HEK293 (cell line): ENCODE measurements around the gene SYNGR4.

Experiments
- EGR2 ChIP-seq: fragments of 450-650 bp; formaldehyde crosslinking; IDR thresholded peaks from 2 replicates; pipeline ENCODE4 v1.5.1; 2016; ENCODE audit warnings: low read depth, missing biosample characterization, missing genetic modification characterization
- FEZF1 ChIP-seq: fragments of 450-650 bp; formaldehyde crosslinking; IDR thresholded peaks from 2 replicates; pipeline ENCODE4 v1.5.1; 2016; ENCODE audit warnings: missing biosample characterization, missing genetic modification characterization
- HIC1 ChIP-seq: fragments of 450-650 bp; formaldehyde crosslinking; IDR thresholded peaks from 2 replicates; pipeline ENCODE4 v1.5.1; 2016; ENCODE audit warnings: missing biosample characterization, missing genetic modification characterization
- PRDM4 ChIP-seq: fragments of 450-650 bp; formaldehyde crosslinking; IDR thresholded peaks from 2 replicates; pipeline ENCODE4 v1.5.1; 2017; ENCODE audit warnings: missing biosample characterization, missing genetic modification characterization
- SCRT2 ChIP-seq: fragments of 450-650 bp; formaldehyde crosslinking; IDR thresholded peaks from 2 replicates; pipeline ENCODE4 v1.5.1; 2016; ENCODE audit warnings: missing biosample characterization, missing genetic modification characterization
- SETDB1 ChIP-seq: IDR thresholded peaks from one replicate; pipeline ENCODE4 v1.6.1; 2017; ENCODE audit warnings: mild to moderate bottlenecking, low read length, moderate library complexity, mixed read lengths; ENCODE audit not compliant: insufficient read length
- SP2 ChIP-seq: fragments of 450-650 bp; formaldehyde crosslinking; IDR thresholded peaks from 2 replicates; pipeline ENCODE4 v1.5.1; 2016; ENCODE audit warnings: missing biosample characterization, missing genetic modification characterization
- SP7 ChIP-seq: fragments of 450-650 bp; formaldehyde crosslinking; IDR thresholded peaks from 2 replicates; pipeline ENCODE4 v1.5.1; 2016; ENCODE audit warnings: missing biosample characterization, missing genetic modification characterization
- ZBTB48 ChIP-seq: fragments of 450-650 bp; formaldehyde crosslinking; IDR thresholded peaks from 2 replicates; pipeline ENCODE4 v1.5.1; 2016; ENCODE audit warnings: missing biosample characterization, missing genetic modification characterization
- ZBTB8A ChIP-seq: fragments of 450-650 bp; formaldehyde crosslinking; IDR thresholded peaks from 2 replicates; pipeline ENCODE4 v1.5.1; 2016; ENCODE audit warnings: missing biosample characterization, missing genetic modification characterization
- ZNF112 ChIP-seq: fragments of 450-650 bp; formaldehyde crosslinking; IDR thresholded peaks from 2 replicates; pipeline ENCODE4 v1.5.0; 2017; ENCODE audit warnings: missing biosample characterization, missing genetic modification characterization
- ZNF132 ChIP-seq: fragments of 450-650 bp; formaldehyde crosslinking; IDR thresholded peaks from 2 replicates; pipeline ENCODE4 v1.5.1; 2017; ENCODE audit warnings: missing biosample characterization, missing genetic modification characterization, borderline replicate concordance
- ZNF155 ChIP-seq: fragments of 450-650 bp; formaldehyde crosslinking; IDR thresholded peaks from 2 replicates; pipeline ENCODE4 v1.5.1; 2016; ENCODE audit warnings: missing biosample characterization, missing genetic modification characterization
- ZNF202 ChIP-seq: fragments of 450-650 bp; formaldehyde crosslinking; IDR thresholded peaks from 2 replicates; pipeline ENCODE4 v1.5.1; 2016; ENCODE audit warnings: missing biosample characterization, missing genetic modification characterization, borderline replicate concordance
- ZNF223 ChIP-seq: fragments of 450-650 bp; formaldehyde crosslinking; IDR thresholded peaks from 2 replicates; pipeline ENCODE4 v1.5.1; 2016; ENCODE audit warnings: missing biosample characterization, missing genetic modification characterization
- ZNF23 ChIP-seq: fragments of 450-650 bp; formaldehyde crosslinking; IDR thresholded peaks from 2 replicates; pipeline ENCODE4 v1.5.1; 2016; ENCODE audit warnings: missing biosample characterization, missing genetic modification characterization, borderline replicate concordance
- ZNF239 ChIP-seq: fragments of 450-650 bp; formaldehyde crosslinking; IDR thresholded peaks from 2 replicates; pipeline ENCODE4 v1.5.1; 2016; ENCODE audit warnings: missing biosample characterization, missing genetic modification characterization
- ZNF292 ChIP-seq: fragments of 450-650 bp; formaldehyde crosslinking; IDR thresholded peaks from 2 replicates; pipeline ENCODE4 v1.5.1; 2016; ENCODE audit warnings: low read depth, missing biosample characterization, missing genetic modification characterization, borderline replicate concordance
- ZNF324 ChIP-seq: fragments of 450-650 bp; formaldehyde crosslinking; IDR thresholded peaks from 2 replicates; pipeline ENCODE4 v1.5.1; 2016; ENCODE audit warnings: missing biosample characterization, missing genetic modification characterization
- ZNF350 ChIP-seq: fragments of 450-650 bp; formaldehyde crosslinking; IDR thresholded peaks from 2 replicates; pipeline ENCODE4 v1.5.0; 2017; ENCODE audit warnings: missing biosample characterization, mild to moderate bottlenecking, missing genetic modification characterization
- ZNF426 ChIP-seq: fragments of 450-650 bp; formaldehyde crosslinking; IDR thresholded peaks from 2 replicates; pipeline ENCODE4 v1.5.1; 2017; ENCODE audit warnings: missing biosample characterization, missing genetic modification characterization, mild to moderate bottlenecking, inconsistent platforms, moderate library complexity
- ZNF488 ChIP-seq: fragments of 450-650 bp; formaldehyde crosslinking; IDR thresholded peaks from 2 replicates; pipeline ENCODE4 v1.5.1; 2016; ENCODE audit warnings: missing biosample characterization, missing genetic modification characterization
- ZNF514 ChIP-seq: fragments of 450-650 bp; formaldehyde crosslinking; IDR thresholded peaks from 2 replicates; pipeline ENCODE4 v1.5.1; 2016; ENCODE audit warnings: missing biosample characterization, missing genetic modification characterization
- ZNF664 ChIP-seq: fragments of 450-650 bp; formaldehyde crosslinking; IDR thresholded peaks from 2 replicates; pipeline ENCODE4 v1.5.1; 2016; ENCODE audit warnings: missing biosample characterization, missing genetic modification characterization
- ZNF707 ChIP-seq: fragments of 450-650 bp; formaldehyde crosslinking; IDR thresholded peaks from 2 replicates; pipeline ENCODE4 v1.5.1; 2016; ENCODE audit warnings: missing biosample characterization, missing genetic modification characterization
- ZNF768 ChIP-seq: fragments of 450-650 bp; formaldehyde crosslinking; IDR thresholded peaks from 2 replicates; pipeline ENCODE4 v1.5.1; 2018; ENCODE audit warnings: missing biosample characterization, mild to moderate bottlenecking, missing genetic modification characterization
- ZNF785 ChIP-seq: fragments of 450-650 bp; formaldehyde crosslinking; IDR thresholded peaks from 2 replicates; pipeline ENCODE4 v1.5.1; 2016; ENCODE audit warnings: missing biosample characterization, missing genetic modification characterization
- ZSCAN4 ChIP-seq: fragments of 450-650 bp; formaldehyde crosslinking; IDR thresholded peaks from 2 replicates; pipeline ENCODE4 v1.5.1; 2017; ENCODE audit warnings: missing biosample characterization, missing genetic modification characterization

The SYNGR4 gene

GRCh38 chr19:48400018-48400742, 36.0 kb downstream of the SYNGR4 start (continued):
- TF ChIP-seq SP2 (tag by site-specific recombination): peak; percentile 55
- no peak for TF ChIP-seq ZNF426 (tag by site-specific recombination)
- TF ChIP-seq ZSCAN4 (tag by site-specific recombination): no peak
- no peak for TF ChIP-seq ZNF785 (tag by site-specific recombination)
- TF ChIP-seq ZNF112 (tag by site-specific recombination): no peak
- TF ChIP-seq ZNF155 (tag by site-specific recombination): no peak
- TF ChIP-seq ZNF324 (tag by site-specific recombination): no peak
- TF ChIP-seq ZNF23 (tag by site-specific recombination): no peak
- peak; percentile 61 for TF ChIP-seq SCRT2
- no peak for TF ChIP-seq ZNF707 (tag by site-specific recombination)
- TF ChIP-seq ZBTB48 (tag by site-specific recombination): no peak
- TF ChIP-seq HIC1 (tag by site-specific recombination): no peak
- no peak for TF ChIP-seq ZNF239 (tag by site-specific recombination)
- TF ChIP-seq ZNF292 (tag by site-specific recombination): no peak
- no peak for TF ChIP-seq ZNF514 (tag by site-specific recombination)
- peak; percentile 91; the same call in 1 of the 2 replicates for TF ChIP-seq ZNF768 (tag by site-specific recombination)
- no peak for TF ChIP-seq SETDB1
- TF ChIP-seq PRDM4 (tag by site-specific recombination): no peak
- TF ChIP-seq ZNF488 (tag by site-specific recombination): no peak
- TF ChIP-seq SP7 (tag by site-specific recombination): peak; percentile 55
- no peak for TF ChIP-seq EGR2
- no peak for TF ChIP-seq ZNF132 (tag by site-specific recombination)
- no peak for TF ChIP-seq ZNF223 (tag by site-specific recombination)
- TF ChIP-seq ZNF202 (tag by site-specific recombination): no peak
- TF ChIP-seq ZNF350: no peak
- no peak for TF ChIP-seq ZNF664
- TF ChIP-seq ZBTB8A (tag by site-specific recombination): no peak
- TF ChIP-seq FEZF1 (tag by site-specific recombination): no peak
